ENCODE measurements around the gene PSMD14.

DNA sequence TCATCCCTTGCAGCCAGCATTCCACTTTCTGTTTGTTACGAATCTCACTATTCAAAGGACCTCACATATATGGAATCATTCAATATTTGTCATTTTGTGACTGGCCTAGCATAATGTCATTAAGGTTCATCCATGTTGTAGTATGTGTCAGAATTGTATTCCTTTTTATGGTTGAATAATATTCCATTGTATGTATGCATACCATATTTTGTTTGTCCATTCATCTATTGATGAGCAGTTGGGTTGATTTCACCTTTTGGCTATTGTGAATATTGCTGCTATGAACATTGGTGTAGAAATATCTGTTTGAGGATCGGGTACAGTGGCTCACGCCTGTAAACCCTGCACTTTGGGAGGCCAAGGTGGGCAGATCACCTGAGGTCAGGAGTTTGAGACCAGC is 35.0 kb downstream of the PSMD14 start:
- TF ChIP-seq, protein P1, sequence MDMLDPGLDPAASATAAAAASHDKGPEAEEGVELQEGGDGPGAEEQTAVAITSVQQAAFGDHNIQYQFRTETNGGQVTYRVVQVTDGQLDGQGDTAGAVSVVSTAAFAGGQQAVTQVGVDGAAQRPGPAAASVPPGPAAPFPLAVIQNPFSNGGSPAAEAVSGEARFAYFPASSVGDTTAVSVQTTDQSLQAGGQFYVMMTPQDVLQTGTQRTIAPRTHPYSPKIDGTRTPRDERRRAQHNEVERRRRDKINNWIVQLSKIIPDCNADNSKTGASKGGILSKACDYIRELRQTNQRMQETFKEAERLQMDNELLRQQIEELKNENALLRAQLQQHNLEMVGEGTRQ (IDR thresholded peaks at IDR 0.05; ENCODE audit: low read length): no peak
- TF ChIP-seq, protein P2, sequence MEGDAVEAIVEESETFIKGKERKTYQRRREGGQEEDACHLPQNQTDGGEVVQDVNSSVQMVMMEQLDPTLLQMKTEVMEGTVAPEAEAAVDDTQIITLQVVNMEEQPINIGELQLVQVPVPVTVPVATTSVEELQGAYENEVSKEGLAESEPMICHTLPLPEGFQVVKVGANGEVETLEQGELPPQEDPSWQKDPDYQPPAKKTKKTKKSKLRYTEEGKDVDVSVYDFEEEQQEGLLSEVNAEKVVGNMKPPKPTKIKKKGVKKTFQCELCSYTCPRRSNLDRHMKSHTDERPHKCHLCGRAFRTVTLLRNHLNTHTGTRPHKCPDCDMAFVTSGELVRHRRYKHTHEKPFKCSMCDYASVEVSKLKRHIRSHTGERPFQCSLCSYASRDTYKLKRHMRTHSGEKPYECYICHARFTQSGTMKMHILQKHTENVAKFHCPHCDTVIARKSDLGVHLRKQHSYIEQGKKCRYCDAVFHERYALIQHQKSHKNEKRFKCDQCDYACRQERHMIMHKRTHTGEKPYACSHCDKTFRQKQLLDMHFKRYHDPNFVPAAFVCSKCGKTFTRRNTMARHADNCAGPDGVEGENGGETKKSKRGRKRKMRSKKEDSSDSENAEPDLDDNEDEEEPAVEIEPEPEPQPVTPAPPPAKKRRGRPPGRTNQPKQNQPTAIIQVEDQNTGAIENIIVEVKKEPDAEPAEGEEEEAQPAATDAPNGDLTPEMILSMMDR (IDR thresholded peaks at IDR 0.05; ENCODE audit: control extremely low read depth in 1 of 3, insufficient read depth in 1 of 3, low read depth in 1 of 3, low read length in 3 of 3): no peak
- no peak for TF ChIP-seq TCF12 (IDR thresholded peaks at IDR 0.05; ENCODE audit: low read depth, low read length)
- TF ChIP-seq EP300 (IDR thresholded peaks at IDR 0.05; ENCODE audit: borderline replicate concordance in 1 of 2, low read depth in 2 of 2, low read length in 2 of 2): no peak
- TF ChIP-seq SIX5 (IDR thresholded peaks at IDR 0.05; ENCODE audit: low read depth, low read length): no peak
- no peak for TF ChIP-seq ZNF274 (IDR thresholded peaks at IDR 0.05; ENCODE audit: borderline replicate concordance, extremely low read depth, low read length)
- TF ChIP-seq, protein P3, sequence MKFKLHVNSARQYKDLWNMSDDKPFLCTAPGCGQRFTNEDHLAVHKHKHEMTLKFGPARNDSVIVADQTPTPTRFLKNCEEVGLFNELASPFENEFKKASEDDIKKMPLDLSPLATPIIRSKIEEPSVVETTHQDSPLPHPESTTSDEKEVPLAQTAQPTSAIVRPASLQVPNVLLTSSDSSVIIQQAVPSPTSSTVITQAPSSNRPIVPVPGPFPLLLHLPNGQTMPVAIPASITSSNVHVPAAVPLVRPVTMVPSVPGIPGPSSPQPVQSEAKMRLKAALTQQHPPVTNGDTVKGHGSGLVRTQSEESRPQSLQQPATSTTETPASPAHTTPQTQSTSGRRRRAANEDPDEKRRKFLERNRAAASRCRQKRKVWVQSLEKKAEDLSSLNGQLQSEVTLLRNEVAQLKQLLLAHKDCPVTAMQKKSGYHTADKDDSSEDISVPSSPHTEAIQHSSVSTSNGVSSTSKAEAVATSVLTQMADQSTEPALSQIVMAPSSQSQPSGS (IDR thresholded peaks at IDR 0.05; ENCODE audit: low read length): no peak
- TF ChIP-seq EZH2 (IDR thresholded peaks at IDR 0.05; ENCODE audit: low read depth, low read length, severe bottlenecking): no peak

Measured in H1 (cell line).